HG02840 (cell line): Measurements from ENCODE around the gene EHMT1.

Source experiments
- ATAC-seq: cut with Tn5 transposase; IDR thresholded peaks from one replicate; pipeline ENCODE4 v1.9.1; 2021; ENCODE audit warnings: mild to moderate bottlenecking, moderate library complexity, moderate number of reproducible peaks; ENCODE audit not compliant: unreplicated experiment, low FRiP score

The EHMT1 gene

DNA sequence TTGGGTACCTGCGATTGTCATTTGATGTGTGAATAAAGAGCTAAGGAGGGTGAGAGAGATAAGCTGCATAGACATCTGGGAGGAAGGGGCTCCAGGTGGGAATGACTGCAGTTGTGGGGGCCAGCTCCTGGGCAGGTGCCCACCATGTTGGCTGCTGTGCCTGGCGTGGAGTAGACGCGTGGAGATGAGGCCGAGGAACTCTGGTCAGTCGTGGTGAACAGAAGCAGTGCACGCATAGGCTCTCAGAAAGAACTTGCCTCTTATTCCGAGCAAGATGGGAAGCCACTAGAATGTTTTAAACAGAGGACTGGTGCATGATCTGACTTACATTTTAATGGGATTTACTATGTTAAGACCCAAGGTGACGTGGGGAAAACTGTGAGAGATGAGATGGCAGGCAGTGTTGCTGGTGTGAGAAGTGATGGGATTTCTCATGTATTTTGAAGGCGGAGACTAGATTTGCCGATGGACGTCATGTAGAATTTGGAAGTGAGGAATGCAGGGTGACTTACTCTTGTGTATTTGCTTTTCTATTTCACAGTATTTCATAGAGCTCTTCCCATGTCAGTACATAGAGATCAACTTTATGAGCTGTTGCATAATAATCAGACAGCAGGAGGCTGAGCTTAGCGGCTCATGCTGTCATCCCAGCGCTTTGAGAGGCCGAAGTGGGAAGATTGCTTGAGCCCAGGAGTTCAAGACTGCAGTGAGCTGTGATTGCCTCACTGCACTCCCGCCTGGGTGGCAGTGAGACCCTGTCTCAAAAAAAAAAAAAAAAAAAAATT is 71.1 kb downstream of the EHMT1 start:
- no peak for ATAC-seq

- no peak for ATAC-seq
Measured at GRCh38 chr9:137690930-137691645, 72.3 kb downstream of the EHMT1 start.

- no peak for ATAC-seq
Measured at GRCh38 chr9:137691646-137692351, 73.0 kb downstream of the EHMT1 start.

- no peak for ATAC-seq
Measured at GRCh38 chr9:137694236-137694959, 75.6 kb downstream of the EHMT1 start.

DNA sequence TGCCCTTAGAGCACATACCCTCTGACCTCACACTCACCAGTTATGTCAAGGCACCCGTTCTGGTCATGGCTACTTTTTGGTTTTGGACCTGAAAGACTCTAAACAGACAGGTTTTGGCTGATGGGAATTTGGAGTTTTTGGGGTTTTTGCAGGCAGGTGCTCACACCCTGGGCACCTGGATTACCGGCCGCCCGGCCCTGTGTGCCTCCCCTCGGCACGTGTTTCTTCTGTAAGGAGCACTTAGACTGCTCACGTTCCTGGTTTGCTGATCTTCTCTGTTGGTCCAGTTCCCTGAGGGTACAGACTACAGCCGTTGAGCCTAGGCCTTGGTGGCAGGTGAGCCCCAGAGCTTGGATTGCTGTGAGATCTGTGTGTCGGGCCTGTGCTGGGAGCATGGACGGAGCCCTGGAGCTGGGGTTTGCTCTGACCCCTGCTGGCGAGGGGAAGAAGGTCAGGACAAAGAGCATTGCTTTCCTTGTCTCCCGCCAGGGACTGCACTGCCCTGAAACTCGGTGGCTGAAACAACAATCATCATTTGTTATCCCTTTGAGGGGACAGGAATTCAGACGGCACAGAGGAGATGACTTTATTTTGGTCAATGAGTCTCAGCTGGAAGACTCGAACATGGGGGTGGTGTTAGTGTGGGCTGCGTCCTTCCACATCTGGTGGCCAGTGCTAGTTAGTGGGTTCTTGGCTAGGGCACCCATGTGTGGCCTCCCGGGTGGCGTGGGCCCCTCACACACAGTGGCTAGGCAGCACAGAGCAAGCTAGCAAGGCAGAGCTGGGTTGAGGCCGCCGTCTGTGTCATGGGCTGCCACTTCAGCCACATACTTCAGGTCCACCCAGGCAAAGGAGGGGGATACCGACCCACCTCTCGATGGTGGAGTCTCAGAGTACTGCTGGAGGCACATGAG is 76.4 kb downstream of the EHMT1 start:
- ATAC-seq, result no peak

DNA sequence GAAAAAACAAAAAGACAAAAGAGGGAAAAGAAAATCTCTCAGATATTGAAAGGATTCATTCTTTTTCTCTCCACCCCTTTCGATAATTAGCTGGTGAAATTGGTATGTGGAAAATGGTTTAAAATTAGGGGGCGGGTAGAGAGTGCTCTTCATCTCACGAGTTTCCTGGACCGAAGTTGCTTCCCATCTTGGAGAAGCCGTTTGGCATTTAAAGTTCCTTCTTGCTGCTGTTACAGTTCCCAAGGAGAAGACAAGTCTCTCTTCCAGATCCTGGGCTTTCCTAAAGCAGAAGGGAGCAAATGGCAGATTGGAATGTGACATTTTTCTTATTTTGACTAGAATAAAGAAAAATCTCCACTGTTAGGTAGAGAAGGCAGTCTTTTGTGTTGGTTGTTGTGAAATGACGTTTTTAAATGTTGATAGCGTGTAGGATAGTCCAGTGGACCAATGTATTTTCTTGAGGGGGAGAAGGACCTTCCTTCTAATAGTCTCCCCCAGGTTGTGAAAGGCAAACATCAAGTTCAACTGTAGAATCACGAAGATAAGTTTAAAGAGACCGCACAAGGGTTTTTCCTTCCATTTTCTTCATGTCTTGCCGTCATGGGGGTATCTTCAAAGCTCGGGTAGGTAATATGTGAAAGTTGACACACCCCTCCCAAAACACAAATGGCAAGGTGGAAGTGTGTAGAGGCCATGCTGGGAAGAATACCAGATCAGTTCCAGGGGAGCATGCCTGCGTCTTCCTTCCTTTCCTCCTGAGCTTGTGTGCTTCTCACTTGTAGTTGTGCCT is 77.5 kb downstream of the EHMT1 start:
- ATAC-seq, result no peak

GRCh38 chr9:137697193-137697592 is 78.4 kb downstream of the EHMT1 start:
- no peak for ATAC-seq

GRCh38 chr9:137697832-137698231 is 79.0 kb downstream of the EHMT1 start:
- ATAC-seq, result no peak

DNA sequence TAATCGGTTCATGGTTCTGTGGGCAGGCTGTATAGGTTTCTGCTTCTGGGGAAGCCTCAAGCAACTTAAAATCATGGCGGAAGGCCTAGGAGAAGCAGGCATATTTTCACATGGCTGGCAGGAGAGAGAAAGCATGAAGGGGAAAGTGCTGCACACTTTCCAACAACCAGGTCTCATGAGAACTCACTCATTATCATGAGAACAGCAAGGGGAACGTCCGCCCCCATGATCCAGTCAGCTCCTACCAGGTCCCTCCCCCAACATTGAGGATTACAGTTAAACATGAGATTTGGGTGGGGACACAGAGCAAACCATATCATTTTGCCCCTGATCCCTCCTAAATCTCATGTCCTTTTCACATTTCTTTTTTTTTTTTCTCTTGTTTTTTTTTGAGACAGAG is 82.1 kb downstream of the EHMT1 start:
- no peak for ATAC-seq

DNA sequence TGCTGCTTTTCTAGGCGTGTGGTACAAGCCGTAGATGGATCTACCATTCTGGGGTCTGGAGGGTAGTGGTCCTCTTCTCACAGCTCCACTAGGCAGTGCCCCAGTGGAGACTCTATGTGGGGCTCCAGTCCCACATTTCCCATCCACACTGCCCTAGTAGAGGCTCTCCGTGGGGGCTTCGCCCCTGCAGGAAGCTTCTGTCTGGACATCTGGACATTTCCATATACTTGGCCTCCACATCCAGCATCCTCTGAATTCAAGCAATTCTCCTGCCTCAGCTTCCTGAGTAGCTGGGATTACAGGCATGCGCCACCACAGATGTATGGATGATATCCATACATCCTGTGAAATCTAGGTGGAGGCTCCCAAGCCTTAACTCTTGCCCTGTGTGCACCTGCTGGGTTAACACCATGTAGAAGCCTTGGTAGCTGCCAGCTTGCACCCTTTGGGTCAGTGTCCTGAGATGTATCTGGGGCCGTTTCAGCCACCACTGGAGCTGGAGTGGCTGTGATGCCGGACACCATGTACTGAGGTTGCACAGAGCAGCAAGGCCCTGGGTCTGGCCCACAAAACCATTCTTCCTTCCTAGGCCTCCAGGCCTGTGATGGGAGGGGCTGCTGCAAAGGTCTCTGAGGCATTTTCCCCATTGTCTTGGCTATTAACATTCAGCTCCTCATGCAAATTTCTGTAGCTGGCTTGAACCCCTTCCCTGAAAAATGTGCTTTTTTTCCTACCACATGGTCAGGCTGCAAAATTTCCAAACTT is 84.0 kb downstream of the EHMT1 start:
- no peak for ATAC-seq

DNA sequence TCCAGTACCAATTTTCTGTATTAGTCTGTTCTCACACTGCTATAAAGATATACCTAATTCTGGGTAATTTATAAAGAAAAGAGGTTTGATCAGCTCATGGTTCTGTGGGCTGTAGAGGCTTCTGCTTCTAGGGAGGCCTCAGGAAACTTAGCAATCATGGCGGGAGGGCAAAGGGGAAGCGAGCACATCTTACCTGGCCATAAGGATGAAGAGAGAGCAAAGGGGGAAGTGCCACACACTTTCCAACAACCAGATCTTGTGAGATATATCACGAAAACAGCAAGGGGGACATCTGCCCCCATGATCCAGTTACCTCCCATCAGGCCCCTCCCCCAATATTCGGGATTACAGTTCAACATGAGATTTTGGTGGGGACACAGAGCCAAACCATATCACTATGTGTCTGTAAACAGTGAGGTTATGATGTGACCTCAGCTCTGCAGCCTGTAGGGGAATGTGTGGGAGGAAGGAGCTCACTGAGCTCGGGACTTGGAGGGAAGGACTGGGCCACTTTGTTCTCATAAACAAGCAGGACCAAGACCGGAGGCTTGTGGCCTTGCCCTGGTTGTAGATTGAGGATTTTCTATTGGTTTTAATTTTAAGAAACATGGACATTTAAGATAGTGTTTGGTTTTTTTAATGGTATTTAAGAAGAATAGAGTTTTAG is 85.2 kb downstream of the EHMT1 start:
- no peak for ATAC-seq

GRCh38 chr9:137705443-137705863 is 86.6 kb downstream of the EHMT1 start:
- no peak for ATAC-seq

GRCh38 chr9:137705906-137706305 is 87.1 kb downstream of the EHMT1 start:
- no peak for ATAC-seq

- ATAC-seq, result no peak
Measured at GRCh38 chr9:137707361-137707760, 88.6 kb downstream of the EHMT1 start.

- ATAC-seq, result no peak
Measured at GRCh38 chr9:137708590-137709284, 89.9 kb downstream of the EHMT1 start.

- no peak for ATAC-seq
Measured at GRCh38 chr9:137709411-137710101, 90.8 kb downstream of the EHMT1 start.
